Lower lobe of right lung (tissue), 2 donors: Measurements from ENCODE around the gene RCAN3. TPM values are rescaled to one million over a fixed set of nuclear protein-coding genes. Genes with fewer than 3 reads are reported as not detected.
A peak's percentile ranks its signal among the peaks of the same experiment; 100 is the strongest.
"Not testable (repeated sequence)": the region's sequence is repeated elsewhere in the genome, so short reads cannot be mapped to it uniquely, and the experiment has no call there.

Experiments
- ATAC-seq, 2 donors: fragments of 200-7000 bp; cut with Tn5 transposase; one replicate each; pipeline ENCODE4 v1.9.1; 2020 to 2022; ENCODE audit warnings: mild to moderate bottlenecking in 2 of 2, moderate library complexity in 2 of 2
- DNase-seq: peaks from one replicate; pipeline ENCODE4 v3.0.0-alpha.2; 2020
- H3K27ac ChIP-seq: fragments of 200-600 bp; one replicate; pipeline ENCODE4 v1.8.0; 2022
- H3K27me3 ChIP-seq: fragments of 200-600 bp; one replicate; pipeline ENCODE4 v1.8.0; 2022; ENCODE audit warnings: low read depth
- H3K36me3 ChIP-seq: fragments of 200-600 bp; one replicate; pipeline ENCODE4 v1.8.0; 2022; ENCODE audit warnings: mild to moderate bottlenecking
- H3K4me1 ChIP-seq: fragments of 200-600 bp; one replicate; pipeline ENCODE4 v1.8.0; 2022
- H3K4me3 ChIP-seq: fragments of 200-600 bp; one replicate; pipeline ENCODE4 v1.8.0; 2022; ENCODE audit warnings: mild to moderate bottlenecking
- H3K9me3 ChIP-seq: fragments of 200-600 bp; one replicate; pipeline ENCODE4 v1.8.0; 2022
- intact Hi-C: fragments of 100-400 bp; cut with DNase I; formaldehyde crosslinking; loops from one replicate; pipeline ENCODE4 v1.11.0; 2022
- total RNA-seq: library from RNA; stranded (reverse); fragmentation: NEBNext Ultra II Directional; extraction: Animal tissue kit (Norgen Biotek cat#: 25700); gene quantifications from one replicate; pipeline ENCODE4 v1.2.1, GENCODE V29; 2021
- TF ChIP-seq, protein P1 (sequence below): fragments of 200-600 bp; IDR thresholded peaks from one replicate; pipeline ENCODE4 v1.8.0; 2022; ENCODE audit warnings: antibody characterized with exemption, mild to moderate bottlenecking
- donor health status: DM: no; HTN: yes; CAD: no; lungs with severe emphysema.

Gene RCAN3
- total RNA-seq, 1 donor from 2014 or later: 16.7 TPM

DNA sequence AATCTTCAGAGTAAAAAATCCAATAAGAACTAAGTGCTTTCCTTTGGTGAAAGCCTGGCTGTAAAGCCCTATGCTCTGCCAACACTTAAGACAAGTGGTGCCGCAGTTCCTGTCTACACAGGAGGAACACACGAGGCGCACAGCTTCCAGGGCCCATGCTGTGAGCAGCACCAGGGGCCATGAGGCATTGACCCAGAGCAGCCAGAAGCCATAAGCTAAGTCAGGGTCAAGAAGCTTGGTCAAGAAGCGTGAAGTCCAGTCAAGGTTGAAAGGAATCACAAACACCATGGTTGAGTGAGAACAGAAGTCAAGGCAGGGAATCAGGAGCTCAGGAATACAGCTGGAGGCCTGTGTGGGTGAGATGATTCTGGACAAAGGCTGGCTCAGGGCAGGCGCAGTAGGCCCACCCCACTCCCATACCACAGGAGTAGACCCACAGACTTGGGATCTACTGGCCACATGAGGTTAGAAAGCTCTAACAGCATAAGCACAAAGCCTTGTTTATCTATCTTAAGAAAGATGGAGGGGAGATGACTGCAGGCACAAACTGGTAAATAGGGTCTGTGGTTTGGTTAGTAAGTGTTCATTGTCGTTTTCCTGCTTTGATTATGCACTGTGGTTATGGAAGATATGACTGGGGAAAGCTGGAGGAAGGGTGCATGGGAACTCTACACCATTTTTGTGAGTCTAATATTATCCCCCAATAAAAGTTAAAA, 42.9 kb upstream of the RCAN3 start:
- Histone ChIP-seq H3K4me3 (no peak overlapping the region), H3K9me3 (no peaks in the 10 kb centered on the region), H3K27me3 (no peaks in the 10 kb centered on the region), H3K4me1 (no peaks in the 10 kb centered on the region), H3K27ac (no peak overlapping the region), H3K36me3 (peaks cover 91% of the 10 kb centered on the region)
- TF ChIP-seq, protein P1, sequence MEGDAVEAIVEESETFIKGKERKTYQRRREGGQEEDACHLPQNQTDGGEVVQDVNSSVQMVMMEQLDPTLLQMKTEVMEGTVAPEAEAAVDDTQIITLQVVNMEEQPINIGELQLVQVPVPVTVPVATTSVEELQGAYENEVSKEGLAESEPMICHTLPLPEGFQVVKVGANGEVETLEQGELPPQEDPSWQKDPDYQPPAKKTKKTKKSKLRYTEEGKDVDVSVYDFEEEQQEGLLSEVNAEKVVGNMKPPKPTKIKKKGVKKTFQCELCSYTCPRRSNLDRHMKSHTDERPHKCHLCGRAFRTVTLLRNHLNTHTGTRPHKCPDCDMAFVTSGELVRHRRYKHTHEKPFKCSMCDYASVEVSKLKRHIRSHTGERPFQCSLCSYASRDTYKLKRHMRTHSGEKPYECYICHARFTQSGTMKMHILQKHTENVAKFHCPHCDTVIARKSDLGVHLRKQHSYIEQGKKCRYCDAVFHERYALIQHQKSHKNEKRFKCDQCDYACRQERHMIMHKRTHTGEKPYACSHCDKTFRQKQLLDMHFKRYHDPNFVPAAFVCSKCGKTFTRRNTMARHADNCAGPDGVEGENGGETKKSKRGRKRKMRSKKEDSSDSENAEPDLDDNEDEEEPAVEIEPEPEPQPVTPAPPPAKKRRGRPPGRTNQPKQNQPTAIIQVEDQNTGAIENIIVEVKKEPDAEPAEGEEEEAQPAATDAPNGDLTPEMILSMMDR: no peak
- DNase-seq: no peak
- no peak for ATAC-seq
- intact Hi-C loops: no loop called here

DNA sequence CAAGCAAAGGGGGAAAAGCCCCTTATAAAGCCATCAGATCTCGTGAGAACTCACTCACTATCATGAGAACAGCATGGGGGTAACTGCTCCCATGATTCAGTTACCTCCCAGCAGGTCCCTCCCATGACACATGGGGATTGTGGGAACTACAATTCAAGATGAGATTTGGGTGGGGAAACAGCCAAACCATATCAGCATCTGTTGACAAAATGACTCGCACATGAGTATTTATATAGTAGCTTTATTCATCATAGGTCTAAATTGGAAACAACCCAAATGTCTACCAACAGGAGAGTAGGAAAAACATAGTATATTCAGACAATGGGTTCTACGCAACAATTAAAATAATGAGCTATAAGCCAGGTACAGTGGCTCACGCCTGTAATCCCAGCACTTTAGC, 40.5 kb upstream of the RCAN3 start:
- H3K9me3 ChIP-seq, H3K4me3 ChIP-seq, H3K4me1 ChIP-seq, H3K27ac ChIP-seq, ATAC-seq, intact Hi-C loops, H3K27me3 ChIP-seq, DNase-seq: not testable (repeated sequence)
- H3K36me3 ChIP-seq: peaks cover 76% of the 10 kb centered on the region

DNA sequence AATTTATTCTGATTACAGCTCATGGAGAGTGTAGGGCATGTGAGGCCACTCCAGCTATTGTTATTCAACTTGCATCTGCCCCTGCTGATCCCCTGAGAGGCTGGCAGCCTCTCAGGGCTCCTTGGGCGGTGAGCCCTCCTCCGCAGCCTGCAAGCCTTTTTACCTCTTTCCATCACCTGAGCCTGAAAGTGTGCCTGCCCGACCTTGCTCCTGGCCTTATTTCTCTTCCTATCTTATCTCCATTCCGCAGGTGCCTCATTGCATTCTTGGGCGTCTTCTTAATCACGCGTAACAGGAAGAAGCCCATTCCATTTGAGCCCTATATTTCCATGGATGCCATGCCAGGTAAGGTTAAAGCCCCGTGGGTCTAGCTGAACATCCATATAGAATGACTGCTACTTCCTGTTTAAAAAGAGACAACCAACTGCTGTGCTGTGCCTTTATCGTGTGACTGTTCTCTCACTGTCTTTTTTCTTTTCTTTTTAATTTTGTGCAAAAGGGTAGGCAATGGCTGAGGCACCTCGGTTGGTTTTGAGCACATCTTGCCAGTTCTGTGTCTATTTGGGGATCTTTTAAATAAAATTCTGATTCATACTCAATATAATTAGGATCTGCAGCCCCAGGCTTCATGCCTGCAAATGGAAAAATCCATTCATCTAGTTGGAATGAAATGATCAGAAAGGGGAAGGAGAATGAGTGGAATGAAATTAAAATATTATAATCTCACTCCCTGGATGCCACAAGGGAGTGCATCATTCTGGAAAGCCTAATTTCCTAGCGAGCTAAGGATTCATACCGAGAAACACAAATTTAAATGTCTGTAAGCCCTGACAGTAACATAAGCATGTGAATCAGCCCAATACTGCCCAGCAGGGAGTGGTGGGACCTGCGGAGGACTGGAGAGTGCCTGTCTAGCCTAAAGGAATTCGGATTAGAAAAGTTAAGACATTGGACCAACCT, 38.6 kb upstream of the RCAN3 start:
- intact Hi-C loops: no loop called here
- ATAC-seq: no peak
- Histone ChIP-seq H3K27ac (no peak overlapping the region), H3K4me1 (no peaks in the 10 kb centered on the region), H3K36me3 (peaks cover 64% of the 10 kb centered on the region), H3K9me3 (no peaks in the 10 kb centered on the region), H3K4me3 (no peak overlapping the region), H3K27me3 (no peaks in the 10 kb centered on the region)
- no peak for DNase-seq
- TF ChIP-seq, protein P1: no peak

DNA sequence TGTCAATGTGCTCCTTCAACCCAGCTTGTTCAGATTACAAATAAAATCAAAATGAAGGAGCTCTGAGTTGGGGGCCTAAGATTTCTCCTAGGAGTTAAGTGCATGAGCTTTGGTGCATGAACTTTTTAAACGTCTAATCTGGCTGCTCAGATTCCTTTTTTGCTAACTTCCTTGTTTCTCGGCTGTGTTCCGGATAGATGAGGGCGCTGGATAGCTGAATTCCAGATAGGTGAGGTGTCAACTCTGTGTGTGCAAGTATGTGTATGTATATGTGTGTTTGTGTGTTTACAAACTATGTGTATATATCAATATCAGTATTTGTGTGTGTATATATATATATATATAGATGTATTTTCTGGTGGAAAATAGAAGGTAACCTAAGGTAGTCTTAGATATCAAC, 37.5 kb upstream of the RCAN3 start:
- TF ChIP-seq, protein P1: no peak
- H3K4me3 ChIP-seq: no peak overlapping the region
- H3K27ac ChIP-seq: no peak overlapping the region
- peaks cover 62% of the 10 kb centered on the region for H3K36me3 ChIP-seq
- no peaks in the 10 kb centered on the region for H3K27me3 ChIP-seq
- intact Hi-C loops: no loop called here
- H3K4me1 ChIP-seq: no peaks in the 10 kb centered on the region
- ATAC-seq (no peak), DNase-seq (no peak)
- H3K9me3 ChIP-seq: no peaks in the 10 kb centered on the region

DNA sequence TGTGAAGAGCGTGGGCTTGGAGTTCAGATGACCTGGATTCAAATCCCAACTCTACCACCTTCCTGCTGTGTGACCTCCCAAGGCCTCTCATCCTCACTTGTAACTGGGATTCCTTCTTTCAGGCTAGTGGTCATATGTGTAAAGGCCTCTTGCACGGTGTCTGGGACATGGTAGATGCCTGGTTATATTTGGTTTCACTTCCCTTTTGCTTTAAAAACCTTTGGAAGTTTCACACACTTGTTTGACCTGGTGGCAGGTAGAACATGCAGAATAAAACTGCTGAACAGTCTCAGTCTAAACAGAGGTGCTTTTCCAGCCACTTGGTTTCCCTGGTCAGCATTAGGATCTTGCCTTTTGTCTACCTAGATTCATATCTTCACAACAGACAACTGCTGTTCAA, 37.0 kb upstream of the RCAN3 start:
- Histone ChIP-seq H3K9me3 (no peaks in the 10 kb centered on the region), H3K4me1 (no peaks in the 10 kb centered on the region), H3K27me3 (no peaks in the 10 kb centered on the region), H3K4me3 (no peak overlapping the region), H3K36me3 (peaks cover 58% of the 10 kb centered on the region), H3K27ac (no peak overlapping the region)
- TF ChIP-seq, protein P1: no peak
- DNase-seq (no peak), ATAC-seq (peak in 1 of 2 donors; percentile 18)
- intact Hi-C loops: no loop called here
